Measurements from ENCODE around the gene ARHGAP10.

GRCh38 chr4:147811878-147812277 lies 80.0 kb downstream of the ARHGAP10 start:
- TF ChIP-seq, protein P1, sequence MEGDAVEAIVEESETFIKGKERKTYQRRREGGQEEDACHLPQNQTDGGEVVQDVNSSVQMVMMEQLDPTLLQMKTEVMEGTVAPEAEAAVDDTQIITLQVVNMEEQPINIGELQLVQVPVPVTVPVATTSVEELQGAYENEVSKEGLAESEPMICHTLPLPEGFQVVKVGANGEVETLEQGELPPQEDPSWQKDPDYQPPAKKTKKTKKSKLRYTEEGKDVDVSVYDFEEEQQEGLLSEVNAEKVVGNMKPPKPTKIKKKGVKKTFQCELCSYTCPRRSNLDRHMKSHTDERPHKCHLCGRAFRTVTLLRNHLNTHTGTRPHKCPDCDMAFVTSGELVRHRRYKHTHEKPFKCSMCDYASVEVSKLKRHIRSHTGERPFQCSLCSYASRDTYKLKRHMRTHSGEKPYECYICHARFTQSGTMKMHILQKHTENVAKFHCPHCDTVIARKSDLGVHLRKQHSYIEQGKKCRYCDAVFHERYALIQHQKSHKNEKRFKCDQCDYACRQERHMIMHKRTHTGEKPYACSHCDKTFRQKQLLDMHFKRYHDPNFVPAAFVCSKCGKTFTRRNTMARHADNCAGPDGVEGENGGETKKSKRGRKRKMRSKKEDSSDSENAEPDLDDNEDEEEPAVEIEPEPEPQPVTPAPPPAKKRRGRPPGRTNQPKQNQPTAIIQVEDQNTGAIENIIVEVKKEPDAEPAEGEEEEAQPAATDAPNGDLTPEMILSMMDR (conservative IDR thresholded peaks at IDR 0.05; ENCODE audit: low read length) = no peak
- TF ChIP-seq EZH2phosphoT487 (IDR thresholded peaks at IDR 0.05; ENCODE audit: borderline replicate concordance, low read depth, low read length) = no peak
